ENCODE results near the gene NXPE3. TPM values are rescaled to one million over a fixed set of nuclear protein-coding genes. Genes with fewer than 3 reads are reported as not detected.
"Not testable (repeated sequence)": the region's sequence is repeated elsewhere in the genome, so short reads cannot be mapped to it uniquely, and the experiment has no call there.

Gene NXPE3
- total RNA-seq, 4 donors from 2014 or later = 31.5 to 52.0 (median 44.5) TPM

- intact Hi-C loops (cut with DNase I; ENCODE audit: low total_unique reads) (no loop called here), in situ Hi-C loops (cut with MboI; ENCODE audit: low sequenced_read_pairs in 4 of 4) (no loop called here)
- Histone ChIP-seq H3K36me3 (peaks cover 0 to 52% of the 10 kb centered on the region in 2 donors), H3K27me3 (no peaks in the 10 kb centered on the region), H3K4me3 (no peak overlapping the region), H3K27ac (no peak overlapping the region), H3K9me3 (no peaks in the 10 kb centered on the region), H3K4me1 (no peaks in the 10 kb centered on the region)
- DNase-seq = no peak
- ATAC-seq = no peak
- no peak for TF ChIP-seq POLR2A (IDR thresholded peaks at IDR 0.05)
- TF ChIP-seq CTCF (IDR thresholded peaks at IDR 0.05 in 4 of 5, conservative IDR thresholded peaks at IDR 0.05 in 1 of 5) = no peak
These were observed 82.3 kb downstream of the NXPE3 start for GRCh38 chr3:101861212-101861788.

- no peaks in the 10 kb centered on the region for H3K27me3 ChIP-seq
- H3K9me3 ChIP-seq = no peaks in the 10 kb centered on the region
- H3K27ac ChIP-seq = no peak overlapping the region
- H3K4me3 ChIP-seq = no peak overlapping the region
- intact Hi-C loops (cut with DNase I; ENCODE audit: low total_unique reads) = no loop called here
- H3K36me3 ChIP-seq = peaks cover 0 to 46% of the 10 kb centered on the region in 2 donors
- no peak for TF ChIP-seq CTCF (IDR thresholded peaks at IDR 0.05 in 4 of 5, conservative IDR thresholded peaks at IDR 0.05 in 1 of 5)
- TF ChIP-seq POLR2A (IDR thresholded peaks at IDR 0.05) = no peak
- DNase-seq = no peak
- in situ Hi-C loops (cut with MboI; ENCODE audit: low sequenced_read_pairs in 4 of 4) = no loop called here
- H3K4me1 ChIP-seq = no peaks in the 10 kb centered on the region
- ATAC-seq = no peak
These were observed 82.9 kb downstream of the NXPE3 start for GRCh38 chr3:101861789-101862415.

GRCh38 chr3:101862416-101863165 lies 83.6 kb downstream of the NXPE3 start:
- TF ChIP-seq CTCF (IDR thresholded peaks at IDR 0.05 in 4 of 5, conservative IDR thresholded peaks at IDR 0.05 in 1 of 5) = no peak
- no peak for TF ChIP-seq POLR2A (IDR thresholded peaks at IDR 0.05)
- no peak for ATAC-seq
- DNase-seq = no peak
- Histone ChIP-seq H3K27me3 (no peaks in the 10 kb centered on the region), H3K4me1 (no peaks in the 10 kb centered on the region), H3K27ac (no peak overlapping the region), H3K9me3 (no peaks in the 10 kb centered on the region), H3K4me3 (no peak overlapping the region), H3K36me3 (peaks cover 0 to 39% of the 10 kb centered on the region in 2 donors)
- intact Hi-C loops (cut with DNase I; ENCODE audit: low total_unique reads) (no loop called here), in situ Hi-C loops (cut with MboI; ENCODE audit: low sequenced_read_pairs in 4 of 4) (no loop called here)

GRCh38 chr3:101864926-101865325 lies 85.9 kb downstream of the NXPE3 start:
- intact Hi-C loops (cut with DNase I; ENCODE audit: low total_unique reads); H3K27ac ChIP-seq; ATAC-seq; H3K9me3 ChIP-seq; H3K4me1 ChIP-seq; in situ Hi-C loops (cut with MboI; ENCODE audit: low sequenced_read_pairs in 4 of 4); DNase-seq; H3K27me3 ChIP-seq; H3K4me3 ChIP-seq: not testable (repeated sequence)
- peaks cover 0 to 16% of the 10 kb centered on the region in 2 donors for H3K36me3 ChIP-seq

- H3K4me1 ChIP-seq = no peaks in the 10 kb centered on the region
- H3K27ac ChIP-seq = no peak overlapping the region
- ATAC-seq (no peak), DNase-seq (no peak)
- H3K9me3 ChIP-seq = no peaks in the 10 kb centered on the region
- TF ChIP-seq POLR2A (IDR thresholded peaks at IDR 0.05) = no peak
- no peak for TF ChIP-seq CTCF (IDR thresholded peaks at IDR 0.05 in 4 of 5, conservative IDR thresholded peaks at IDR 0.05 in 1 of 5)
- H3K27me3 ChIP-seq = no peaks in the 10 kb centered on the region
- intact Hi-C loops (cut with DNase I; ENCODE audit: low total_unique reads) = no loop called here
- in situ Hi-C loops (cut with MboI; ENCODE audit: low sequenced_read_pairs in 4 of 4) = no loop called here
- H3K4me3 ChIP-seq = no peak overlapping the region
- peaks cover 0 to 6% of the 10 kb centered on the region in 2 donors for H3K36me3 ChIP-seq
These were observed 86.9 kb downstream of the NXPE3 start for GRCh38 chr3:101865751-101866509.

Measured in gastrocnemius medialis (tissue), 4 donors.